A549 (cell line): ENCODE results near the gene ZNF169. TPM values are rescaled to one million over a fixed set of nuclear protein-coding genes. Genes with fewer than 3 reads are reported as not detected.
A peak's percentile ranks its signal among the peaks of the same experiment; 100 is the strongest.

Experiments
- ATAC-seq, 2 experiments: fragments of 200-7000 bp in 1 of 2; fragments of >200 bp in 1 of 2; cut with Nextera tagmentation in 1 of 2; cut with Tn5 transposase in 1 of 2; 3 replicates each; pipeline versions ENCODE4 v1.8.0 to v1.9.1; 2018 to 2020; ENCODE audit warnings: mild to moderate bottlenecking in 1 of 2, moderate library complexity in 1 of 2
- CTCF ChIA-PET: fragments of 300-600 bp; sonication (Branson Sonifier 250); formaldehyde crosslinking; extraction: SDS; loops from one replicate; lab custom pipeline; 2021; ENCODE audit warnings: antibody characterized with exemption, inconsistent platforms; lab: Yijun Ruan, JAX
- POLR2A ChIA-PET: fragments of 350-600 bp; formaldehyde crosslinking; extraction: SDS; loops from one replicate; lab custom pipeline; 2021; ENCODE audit warnings: antibody characterized with exemption, inconsistent platforms; lab: Yijun Ruan, JAX
- DNase-seq, 2 experiments: peaks; one replicate each; pipeline versions ENCODE4 v3.0.0 to v3.0.0-alpha.2; 2011 to 2016; ENCODE audit warnings: low read depth in 1 of 2, low spot score in 1 of 2
- FAIRE-seq: peaks from 2 replicates; lab custom pipeline; 2011; peaks lifted over from hg19 to GRCh38; lab: Jason Lieb, UNC
- H3K27ac ChIP-seq, 2 experiments: fragments of >200 bp; sonication (Bioruptor Twin); formaldehyde crosslinking; 3 replicates each; pipeline ENCODE4 v1.5.1; 2016 to 2017
- H3K4me1 ChIP-seq: fragments of >200 bp; sonication (Bioruptor Twin); formaldehyde crosslinking; 3 replicates; pipeline ENCODE4 v1.6.1; 2016
- H3K4me2 ChIP-seq: fragments of >200 bp; sonication (Bioruptor Twin); formaldehyde crosslinking; 3 replicates; pipeline ENCODE4 v1.6.1; 2016
- H3K4me3 ChIP-seq: fragments of >200 bp; sonication (Bioruptor Twin); formaldehyde crosslinking; 3 replicates; pipeline ENCODE4 v1.5.1; 2016
- H3K9me3 ChIP-seq: fragments of >200 bp; sonication (Bioruptor Twin); formaldehyde crosslinking; 3 replicates; pipeline ENCODE4 v1.6.1; 2016
- BCL3 ChIP-seq: fragments of >200 bp; sonication (Bioruptor Twin); formaldehyde crosslinking; IDR thresholded peaks from 3 replicates; pipeline ENCODE4 v1.6.1; 2016
- CEBPB ChIP-seq, 2 experiments: fragments of >200 bp in 1 of 2; sonication (Bioruptor Twin) in 1 of 2; formaldehyde crosslinking in 1 of 2; IDR thresholded peaks; 2 replicates each; pipeline ENCODE4 v1.6.1; 2012 to 2016
- CTCF ChIP-seq: fragments of >200 bp; sonication (Bioruptor Twin); formaldehyde crosslinking; IDR thresholded peaks from 3 replicates; pipeline ENCODE4 v1.5.1; 2016
- E2F6 ChIP-seq: IDR thresholded peaks from 2 replicates; pipeline ENCODE4 v1.6.1; 2012; ENCODE audit warnings: low read depth, borderline replicate concordance
- EHF ChIP-seq: fragments of 250-450 bp; sonication (Bioruptor Pico); IDR thresholded peaks from 2 replicates; pipeline ENCODE4 v1.5.0; 2020; ENCODE audit warnings: mild to moderate bottlenecking
- FOSL2 ChIP-seq, 2 experiments: fragments of 450-650 bp in 1 of 2; fragments of >200 bp in 1 of 2; sonication (Bioruptor Twin) in 1 of 2; formaldehyde crosslinking; IDR thresholded peaks; 2 replicates each; pipeline versions ENCODE4 v1.5.0 to v1.6.1; 2016 to 2020; ENCODE audit warnings: mild to moderate bottlenecking in 1 of 2, moderate library complexity in 1 of 2
- JUN ChIP-seq, 2 experiments: fragments of >200 bp; sonication (Bioruptor Twin); formaldehyde crosslinking; IDR thresholded peaks; 2 replicates in 1 of 2; 3 replicates in 1 of 2; pipeline ENCODE4 v1.6.1; 2016 to 2017
- KDM5A ChIP-seq: fragments of 200-600 bp; sonication (generic); IDR thresholded peaks from 2 replicates; pipeline ENCODE4 v1.6.1; 2016; ENCODE audit warnings: antibody characterized with exemption, mild to moderate bottlenecking
- MAFK ChIP-seq: fragments of 450-650 bp; IDR thresholded peaks from 2 replicates; pipeline ENCODE4 v1.6.1; 2014; ENCODE audit not compliant: partially characterized antibody
- MAX ChIP-seq: IDR thresholded peaks from 2 replicates; pipeline ENCODE4 v1.6.1; 2012
- MYC ChIP-seq: IDR thresholded peaks from 2 replicates; pipeline ENCODE4 v1.6.1; 2012; ENCODE audit warnings: mild to moderate bottlenecking, inconsistent platforms, low read length, improper control_type of control experiment, borderline replicate concordance
- PHF8 ChIP-seq: fragments of 200-600 bp; sonication (generic); IDR thresholded peaks from 2 replicates; pipeline ENCODE4 v1.6.1; 2016; ENCODE audit warnings: low read depth, mild to moderate bottlenecking, antibody characterized with exemption, moderate library complexity, borderline replicate concordance
- POLR2A ChIP-seq: IDR thresholded peaks from 2 replicates; pipeline ENCODE4 v1.6.1; 2012; ENCODE audit warnings: mild to moderate bottlenecking, low read length
- RAD21 ChIP-seq, 2 experiments: fragments of >200 bp in 1 of 2; sonication (Bioruptor Twin) in 1 of 2; formaldehyde crosslinking in 1 of 2; IDR thresholded peaks in 1 of 2; conservative IDR thresholded peaks in 1 of 2; 2 replicates in 1 of 2; 3 replicates in 1 of 2; pipeline ENCODE4 v1.6.1; 2012 to 2018; ENCODE audit warnings: inconsistent platforms in 1 of 2
- RNF2 ChIP-seq: fragments of 200-600 bp; sonication (generic); IDR thresholded peaks from 2 replicates; pipeline ENCODE4 v1.6.1; 2016; ENCODE audit warnings: low read depth, mild to moderate bottlenecking, antibody characterized with exemption, moderate library complexity, borderline replicate concordance
- TP53 ChIP-seq: fragments of 250-450 bp; sonication (Bioruptor Pico); IDR thresholded peaks from 2 replicates; pipeline ENCODE4 v1.5.0; 2021; ENCODE audit warnings: mild to moderate bottlenecking, moderate library complexity
- ZFP36 ChIP-seq: fragments of 450-650 bp; IDR thresholded peaks from 2 replicates; pipeline ENCODE4 v1.6.1; 2014; ENCODE audit warnings: borderline replicate concordance; ENCODE audit not compliant: partially characterized antibody
- ZSCAN20 ChIP-seq: fragments of 250-450 bp; sonication (Bioruptor Pico); IDR thresholded peaks from 2 replicates; pipeline ENCODE4 v1.8.0; 2022; ENCODE audit warnings: mild to moderate bottlenecking, moderate library complexity
- WGBS: methylation state at CpG from one replicate; pipeline ENCODE4 v1.1.6; 2017; ENCODE audit errors: missing lambda C conversion rate; 5-methylcytosine and 5-hydroxymethylcytosine counted together
- polyA minus RNA-seq: library from RNA; depleted of rRNA, polyadenylated mRNA; stranded (reverse); fragments of >200 nt; gene quantifications from 2 replicates; pipeline ENCODE4 v1.2.3, GENCODE V29; 2011; rRNA and poly(A)+ RNA removed
- polyA plus RNA-seq, 4 experiments: library from polyadenylated mRNA; depleted of rRNA in 3 of 4; stranded (reverse); fragments of >200 nt; fragmentation: RNase III in 1 of 4; extraction: RNeasy Plus Mini Kit Qiagen cat#74134 plus additional on column Dnase treatment in 1 of 4; gene quantifications; 2 replicates in 3 of 4; 3 replicates in 1 of 4; pipeline ENCODE4 v1.2.3, GENCODE V29; 2011 to 2017

The ZNF169 gene
- polyA plus RNA-seq (2011; rRNA removed) (9.4 and 10.5 TPM in 2 replicates), polyA plus RNA-seq (2017; fragmentation: RNase III; extraction: RNeasy Plus Mini Kit Qiagen cat#74134 plus additional on column Dnase treatment) (3.1 to 3.4 TPM (median 3.1 TPM) in 3 replicates), polyA minus RNA-seq (13.7 and 18.1 TPM in 2 replicates)
- polyA plus RNA-seq (2012; cell fraction: cytosol; rRNA removed): 2.5 and 2.9 TPM in 2 replicates
- 9.1 and 15.8 TPM in 2 replicates for polyA plus RNA-seq (2012; cell fraction: nucleus; rRNA removed)

GRCh38 chr9:94259077-94259862, at the start of gene ZNF169:
Gene ZNF169, plus strand, starts transcription at chr9:94259298. Its CDS starts 19,515 bp downstream, at chr9:94278813.
- 4% methylated on average over 26 of the region's 50 CpGs for WGBS
- FAIRE-seq: peak; percentile 81

GRCh38 chr9:94210616-94211603, 48.2 kb upstream of the ZNF169 start:
- WGBS: 72% methylated on average over 5 of the region's 5 CpGs
- DNase-seq (no peak), ATAC-seq (no peak), FAIRE-seq (no peak)
- H3K4me1 ChIP-seq: no peaks in the 10 kb centered on the region
- H3K9me3 ChIP-seq: peaks cover 17% of the 10 kb centered on the region; the same call in 1 of the 3 replicates
- CTCF ChIA-PET: interaction anchor here (0.9 to 10.1 kb wide), 7 partner anchors 10 to 528 kb away, joined by 3 to 193 read pairs (median 35); no protein-coding TSS in a partner anchor
- H3K4me3 ChIP-seq: no peak overlapping the region
- POLR2A ChIA-PET: no interaction called here
- TF ChIP-seq MAFK: peak; percentile 28
- no peak for TF ChIP-seq ZFP36
- no peak overlapping the region for H3K27ac ChIP-seq
- no peak overlapping the region for H3K4me2 ChIP-seq

More at GRCh38 chr9:94259077-94259862, at the start of gene ZNF169:
- TF ChIP-seq POLR2A (peak; percentile 83), CEBPB (IDR thresholded peaks at IDR 0.05) (no peak), E2F6 (0 out of 2 replicates have a peak, but pooled peaks have one; percentile 29), ZSCAN20 (CRISPR knock-in tag) (no peak), MAX (peak; percentile 78), EHF (CRISPR knock-in tag) (no peak), FOSL2 (IDR thresholded peaks at IDR 0.05) (no peak), FOSL2 (CRISPR knock-in tag; IDR thresholded peaks at IDR 0.05) (peak; percentile 5; the same call in 1 of the 2 replicates), PHF8 (peak; percentile 26; the same call in 1 of the 2 replicates), CTCF (no peak), BCL3 (peak; percentile 53; the same call in 1 of the 3 replicates), MYC (peak; percentile 25), KDM5A (no peak), TP53 (CRISPR knock-in tag) (no peak), JUN (IDR thresholded peaks at IDR 0.05) (peak in 1 of 2 experiments; percentile 54; a peak in 1 of 5 replicates), RAD21 (conservative IDR thresholded peaks at IDR 0.05 in 1 of 2, IDR thresholded peaks at IDR 0.05 in 1 of 2) (no peak), RNF2 (no peak)
- Histone ChIP-seq H3K9me3 (no peaks in the 10 kb centered on the region), H3K4me1 (peaks cover 7% of the 10 kb centered on the region; the same call in 1 of the 3 replicates), H3K4me2 (peak within 1 kb of the TSS; percentile 88), H3K27ac (peak within 1 kb of the TSS; percentile 79 to 90), H3K4me3 (peak within 1 kb of the TSS; percentile 58)
- POLR2A ChIA-PET: no interaction called here
- ATAC-seq (peak; percentile 100), DNase-seq (peak; percentile 87 to 96)
- CTCF ChIA-PET: interaction anchor here (1.2 to 1.4 kb wide), 2 partner anchors 8 to 245 kb away, joined by 3 to 5 read pairs; no protein-coding TSS in a partner anchor
